ENCODE measurements around the gene KSR2. TPM values are rescaled to one million over a fixed set of nuclear protein-coding genes. Genes with fewer than 3 reads are reported as not detected.

Gene KSR2
- total RNA-seq, 1 donor from 2014 or later = 0.69 TPM

GRCh38 chr12:117703584-117703983 is 265.2 kb downstream of the KSR2 start:
- Mint-ChIP-seq H3K36me3 (no peaks in the 10 kb centered on the region), H3K27me3 (ENCODE audit: low read depth) (peaks cover 23% of the 10 kb centered on the region), H3K9me3 (no peaks in the 10 kb centered on the region), H3K27ac (no peak overlapping the region), H3K4me3 (no peak overlapping the region), H3K4me1 (no peaks in the 10 kb centered on the region)
- DNase-seq (ENCODE audit: low spot score in 2 of 2, unreplicated experiment in 2 of 2) = no peak
- TF ChIP-seq CTCF (IDR thresholded peaks at IDR 0.05; ENCODE audit: unreplicated experiment) = no peak

GRCh38 chr12:117702741-117703140 is 266.0 kb downstream of the KSR2 start:
- Mint-ChIP-seq H3K4me3 (no peak overlapping the region), H3K9me3 (no peaks in the 10 kb centered on the region), H3K36me3 (no peaks in the 10 kb centered on the region), H3K4me1 (no peaks in the 10 kb centered on the region), H3K27me3 (ENCODE audit: low read depth) (peaks cover 25% of the 10 kb centered on the region), H3K27ac (no peak overlapping the region)
- DNase-seq (ENCODE audit: low spot score in 2 of 2, unreplicated experiment in 2 of 2) = no peak
- TF ChIP-seq CTCF (IDR thresholded peaks at IDR 0.05; ENCODE audit: unreplicated experiment) = no peak

GRCh38 chr12:117699575-117699974 is 269.2 kb downstream of the KSR2 start:
- H3K27ac Mint-ChIP-seq = no peak overlapping the region
- H3K4me3 Mint-ChIP-seq = no peak overlapping the region
- no peaks in the 10 kb centered on the region for H3K4me1 Mint-ChIP-seq
- H3K9me3 Mint-ChIP-seq = peaks cover under 1% of the 10 kb centered on the region
- no peaks in the 10 kb centered on the region for H3K36me3 Mint-ChIP-seq
- peaks cover 27% of the 10 kb centered on the region for H3K27me3 Mint-ChIP-seq (ENCODE audit: low read depth)
- DNase-seq (ENCODE audit: low spot score in 2 of 2, unreplicated experiment in 2 of 2) = no peak
- TF ChIP-seq CTCF (IDR thresholded peaks at IDR 0.05; ENCODE audit: unreplicated experiment) = no peak

- no peaks in the 10 kb centered on the region for H3K36me3 Mint-ChIP-seq
- H3K27me3 Mint-ChIP-seq (ENCODE audit: low read depth) = peaks cover 27% of the 10 kb centered on the region
- H3K4me1 Mint-ChIP-seq = no peaks in the 10 kb centered on the region
- no peak overlapping the region for H3K4me3 Mint-ChIP-seq
- H3K9me3 Mint-ChIP-seq = peaks cover 5% of the 10 kb centered on the region
- no peak overlapping the region for H3K27ac Mint-ChIP-seq
- no peak for DNase-seq (ENCODE audit: low spot score in 2 of 2, unreplicated experiment in 2 of 2)
- no peak for TF ChIP-seq CTCF (IDR thresholded peaks at IDR 0.05; ENCODE audit: unreplicated experiment)
Measured at GRCh38 chr12:117699118-117699517, 269.7 kb downstream of the KSR2 start.

GRCh38 chr12:117695956-117696355 is 272.8 kb downstream of the KSR2 start:
- H3K4me3 Mint-ChIP-seq = no peak overlapping the region
- H3K36me3 Mint-ChIP-seq = no peaks in the 10 kb centered on the region
- H3K27me3 Mint-ChIP-seq (ENCODE audit: low read depth) = peaks cover 15% of the 10 kb centered on the region
- H3K9me3 Mint-ChIP-seq = peaks cover 25% of the 10 kb centered on the region
- H3K27ac Mint-ChIP-seq = no peak overlapping the region
- no peak for TF ChIP-seq CTCF (IDR thresholded peaks at IDR 0.05; ENCODE audit: unreplicated experiment)
- no peaks in the 10 kb centered on the region for H3K4me1 Mint-ChIP-seq
- no peak for DNase-seq (ENCODE audit: low spot score in 2 of 2, unreplicated experiment in 2 of 2)

- H3K4me1 Mint-ChIP-seq = peaks cover 1% of the 10 kb centered on the region
- TF ChIP-seq CTCF (IDR thresholded peaks at IDR 0.05; ENCODE audit: unreplicated experiment) = no peak
- DNase-seq (ENCODE audit: low spot score in 2 of 2, unreplicated experiment in 2 of 2) = no peak
- no peaks in the 10 kb centered on the region for H3K36me3 Mint-ChIP-seq
- H3K4me3 Mint-ChIP-seq = no peak overlapping the region
- peaks cover 25% of the 10 kb centered on the region for H3K9me3 Mint-ChIP-seq
- no peak overlapping the region for H3K27ac Mint-ChIP-seq
- peaks cover 19% of the 10 kb centered on the region for H3K27me3 Mint-ChIP-seq (ENCODE audit: low read depth)
Measured at GRCh38 chr12:117692512-117692911, 276.3 kb downstream of the KSR2 start.
